AG10803 (cell line): ENCODE results near the gene SLC36A1.

Experiments
- DNase-seq: peaks from one replicate; pipeline ENCODE4 v3.0.0; 2010; ENCODE audit warnings: low read depth
- H3K4me3 ChIP-seq: 2 replicates; pipeline ENCODE4 v1.5.1; 2011; ENCODE audit warnings: mild to moderate bottlenecking, low read length, control low read depth
- CTCF ChIP-seq: conservative IDR thresholded peaks from 2 replicates; pipeline ENCODE4 v1.5.1; 2011; ENCODE audit warnings: mild to moderate bottlenecking, low read length, control low read depth, inconsistent platforms

Gene SLC36A1

GRCh38 chr5:151464101-151464500 lies 16.7 kb downstream of the SLC36A1 start:
- TF ChIP-seq CTCF = no peak
- DNase-seq = no peak
- H3K4me3 ChIP-seq = no peak overlapping the region

- H3K4me3 ChIP-seq = no peak overlapping the region
- no peak for DNase-seq
- TF ChIP-seq CTCF = no peak
These were observed 18.1 kb downstream of the SLC36A1 start for GRCh38 chr5:151465476-151465875.

- TF ChIP-seq CTCF = no peak
- H3K4me3 ChIP-seq = no peak overlapping the region
- no peak for DNase-seq
These were observed 20.2 kb downstream of the SLC36A1 start for GRCh38 chr5:151467576-151467975.

- TF ChIP-seq CTCF = no peak
- DNase-seq = peak; percentile 68
- H3K4me3 ChIP-seq = no peak overlapping the region
These were observed 22.0 kb downstream of the SLC36A1 start for GRCh38 chr5:151469386-151469785.

DNA sequence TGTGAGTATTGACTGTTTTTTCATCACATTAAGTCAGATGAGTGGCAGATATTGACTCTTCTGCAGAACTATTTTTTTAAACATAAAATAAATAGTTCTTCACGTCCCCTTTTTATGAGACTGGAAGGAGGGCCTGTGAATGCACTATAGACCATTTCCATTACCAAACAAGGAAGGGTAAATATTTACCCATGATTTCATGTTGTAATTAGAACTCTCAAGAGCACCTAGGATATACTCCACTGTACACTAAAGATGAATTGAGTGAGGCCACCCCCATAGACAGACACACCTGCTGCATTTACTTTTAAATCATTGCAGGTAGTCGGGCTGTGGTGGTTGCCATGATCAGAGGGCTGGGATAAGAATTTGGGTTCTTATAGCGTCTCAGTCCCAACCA lies 22.6 kb downstream of the SLC36A1 start:
- DNase-seq = no peak
- no peak overlapping the region for H3K4me3 ChIP-seq
- no peak for TF ChIP-seq CTCF

DNA sequence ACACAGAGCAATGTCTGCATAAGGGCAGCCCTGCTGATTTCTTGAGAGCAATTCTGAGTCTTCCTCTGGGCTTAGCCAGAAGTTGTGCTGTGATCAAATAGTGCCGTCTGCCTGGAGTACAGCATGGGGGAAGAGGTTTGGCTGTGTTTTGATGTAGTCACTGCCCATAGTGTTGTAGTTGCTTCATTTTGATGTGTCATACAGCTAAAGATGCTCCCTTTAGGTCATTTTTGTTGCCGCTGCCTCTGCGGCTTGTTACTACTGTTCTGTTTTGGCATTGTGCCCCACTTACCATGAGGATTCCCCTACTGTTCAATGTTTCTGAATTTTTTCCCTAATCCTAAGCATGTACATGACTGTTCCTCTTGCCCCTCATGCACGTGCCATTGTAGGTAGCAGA lies 23.0 kb downstream of the SLC36A1 start:
- H3K4me3 ChIP-seq = no peak overlapping the region
- DNase-seq = peak; percentile 78
- 0 out of 2 replicates have a peak, but pooled peaks have one; percentile 8 for TF ChIP-seq CTCF

GRCh38 chr5:151471276-151471675 lies 23.9 kb downstream of the SLC36A1 start:
- no peak overlapping the region for H3K4me3 ChIP-seq
- peak; percentile 34 for DNase-seq
- TF ChIP-seq CTCF = no peak
